Naive thymus-derived CD8-positive, alpha-beta T cell (primary cell): ENCODE results near the gene CDR2L. TPM values are rescaled to one million over a fixed set of nuclear protein-coding genes. Genes with fewer than 3 reads are reported as not detected.
"Not testable (repeated sequence)": the region's sequence is repeated elsewhere in the genome, so short reads cannot be mapped to it uniquely, and the experiment has no call there.

ENCODE experiments used
- ATAC-seq, 2 donors: fragments of 150-1000 bp; cut with Tn5 transposase in 1 of 2; sonication (Bioruptor Pico), chemical (Tn5 transposase) in 1 of 2; 1 replicate in 1 of 2; 2 replicates in 1 of 2; pipeline ENCODE4 v1.10.0; 2021; ENCODE audit warnings: mild to moderate bottlenecking in 2 of 2, moderate library complexity in 2 of 2
- POLR2A ChIA-PET: fragments of 350-600 bp; sonication (Branson Sonifier 250); formaldehyde crosslinking; loops from one replicate; lab custom pipeline; 2021; ENCODE audit warnings: antibody characterized with exemption; lab: Charles Lee
- DNase-seq, 10 donors: peaks; one replicate each; pipeline versions ENCODE4 v3.0.0 to v3.0.0-alpha.2; 2020 to 2022
- H3K27ac Mint-ChIP-seq, 10 donors: one replicate each; pipeline ENCODE4 v1.8.0; 2020 to 2022; ENCODE audit warnings: mild to moderate bottlenecking in 10 of 10, mixed read lengths in 10 of 10, moderate library complexity in 4 of 10, inconsistent platforms in 1 of 10
- H3K27me3 Mint-ChIP-seq, 5 donors: one replicate each; pipeline ENCODE4 v1.8.0; 2021 to 2022; ENCODE audit warnings: mixed read lengths in 5 of 5
- H3K36me3 Mint-ChIP-seq, 3 donors: one replicate each; pipeline ENCODE4 v1.8.0; 2020 to 2022; ENCODE audit warnings: mixed read lengths in 3 of 3, mild to moderate bottlenecking in 2 of 3, inconsistent platforms in 1 of 3
- H3K4me1 Mint-ChIP-seq, 4 donors: one replicate each; pipeline ENCODE4 v1.8.0; 2021 to 2022; ENCODE audit warnings: mixed read lengths in 4 of 4
- H3K4me3 Mint-ChIP-seq, 10 donors: one replicate each; pipeline ENCODE4 v1.8.0; 2020 to 2022; ENCODE audit warnings: mild to moderate bottlenecking in 10 of 10, mixed read lengths in 10 of 10, moderate library complexity in 6 of 10, inconsistent platforms in 1 of 10
- H3K9me3 Mint-ChIP-seq, 9 donors: one replicate each; pipeline ENCODE4 v1.8.0; 2020 to 2022; ENCODE audit warnings: mixed read lengths in 9 of 9, mild to moderate bottlenecking in 3 of 9, inconsistent platforms in 1 of 9, moderate library complexity in 1 of 9
- polyA plus RNA-seq, 3 donors: library from polyadenylated mRNA; unstranded; fragments of 300-500 nt; fragmentation: Illumina TruSeq; gene quantifications; one replicate each; pipeline ENCODE4 v1.2.3, GENCODE V29; 2021
- total RNA-seq, 8 experiments: library from RNA in 2 of 8; stranded (reverse) in 2 of 8; gene quantifications; one replicate each; pipeline ENCODE4 v1.2.3 and lab custom pipeline; 2021 to 2026

Gene CDR2L
- total and polyA plus RNA-seq, 5 experiments from 2014 or later: 0.10 to 0.11 TPM; not detected in 3

- ATAC-seq (peak; percentile 86 to 90), DNase-seq (peak; percentile 60 to 92 (median 78))
- peak within 1 kb of the TSS; percentile 52 to 94 (median 81) for H3K27ac Mint-ChIP-seq
- POLR2A ChIA-PET: interaction anchor here (1.0 to 3.0 kb wide), 10 partner anchors 10 to 140 kb away, joined by 3 to 16 read pairs (median 6); partner anchors contain the start of genes ATP5PD, CDR2L, KCTD2 and MRPL58
- no peaks in the 10 kb centered on the region for H3K9me3 Mint-ChIP-seq
- no peaks in the 10 kb centered on the region for H3K36me3 Mint-ChIP-seq
- peak within 1 kb of the TSS; percentile 77 to 95 (median 88) for H3K4me3 Mint-ChIP-seq
- H3K4me1 Mint-ChIP-seq: peaks cover 4 to 17% (median 14%) of the 10 kb centered on the region in 4 donors
- peaks cover 0 to 15% (median 0%) of the 10 kb centered on the region in 5 donors for H3K27me3 Mint-ChIP-seq
Observed at GRCh38 chr17:74972107-74972972, 15.1 kb upstream of the CDR2L start, which contains the start of gene HID1. Gene HID1, minus strand, starts transcription at chr17:74972759. Its CDS starts 103 bp downstream, at chr17:74972656.

- H3K36me3 Mint-ChIP-seq: no peaks in the 10 kb centered on the region
- peak overlapping the region; percentile 77 to 95 (median 88) for H3K4me3 Mint-ChIP-seq
- H3K27ac Mint-ChIP-seq: peak overlapping the region; percentile 52 to 94 (median 81)
- H3K27me3 Mint-ChIP-seq: peaks cover 0 to 17% (median 0%) of the 10 kb centered on the region in 5 donors
- no peak for ATAC-seq
- H3K9me3 Mint-ChIP-seq: no peaks in the 10 kb centered on the region
- DNase-seq: no peak
- H3K4me1 Mint-ChIP-seq: peaks cover 4 to 17% (median 14%) of the 10 kb centered on the region in 4 donors
- POLR2A ChIA-PET: interaction anchor here (1.0 to 3.0 kb wide), 8 partner anchors 10 to 81 kb away, joined by 3 to 16 read pairs (median 5); partner anchors contain the start of genes ATP5PD, CDR2L, KCTD2 and MRPL58
Observed at GRCh38 chr17:74972973-74973328, 14.5 kb upstream of the CDR2L start.

- H3K4me3 Mint-ChIP-seq: no peak overlapping the region
- H3K27ac Mint-ChIP-seq: no peak overlapping the region
- DNase-seq: no peak
- no peaks in the 10 kb centered on the region for H3K36me3 Mint-ChIP-seq
- ATAC-seq: no peak
- H3K4me1 Mint-ChIP-seq: peaks cover 3 to 23% (median 17%) of the 10 kb centered on the region in 4 donors
- no peaks in the 10 kb centered on the region for H3K9me3 Mint-ChIP-seq
- H3K27me3 Mint-ChIP-seq: peaks cover 0 to 22% (median 0%) of the 10 kb centered on the region in 5 donors
- POLR2A ChIA-PET: no interaction called here
Observed at GRCh38 chr17:74975943-74976342, 11.5 kb upstream of the CDR2L start.

- Mint-ChIP-seq H3K36me3 (no peaks in the 10 kb centered on the region), H3K9me3 (no peaks in the 10 kb centered on the region), H3K4me3 (no peak overlapping the region), H3K4me1 (peaks cover 7 to 30% (median 23%) of the 10 kb centered on the region in 4 donors), H3K27me3 (peaks cover 0 to 22% (median 0%) of the 10 kb centered on the region in 5 donors), H3K27ac (no peak overlapping the region)
- ATAC-seq (no peak), DNase-seq (no peak)
- POLR2A ChIA-PET: no interaction called here
Observed at GRCh38 chr17:74977802-74978201, 9.6 kb upstream of the CDR2L start.

DNA sequence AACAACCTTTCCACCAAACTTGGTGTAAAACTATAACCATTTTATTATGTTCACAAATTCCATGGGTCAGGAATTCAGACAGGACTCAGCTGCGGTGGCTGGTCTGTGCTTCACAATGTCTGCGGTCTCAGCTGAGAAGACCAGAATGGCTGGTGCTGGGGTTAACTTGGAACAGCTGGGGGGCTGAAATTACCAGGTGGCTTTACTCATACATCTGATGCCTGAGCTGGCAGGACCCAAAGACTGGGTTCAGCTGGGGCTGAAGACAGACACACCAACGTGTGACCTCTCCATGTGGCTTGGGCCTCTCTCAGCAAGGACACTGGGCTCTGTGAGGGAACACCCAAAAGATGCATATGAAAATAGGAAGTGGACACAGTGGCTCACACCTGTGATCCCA, 9.2 kb upstream of the CDR2L start:
- no peak for ATAC-seq
- Mint-ChIP-seq H3K4me1 (peaks cover 4 to 25% (median 19%) of the 10 kb centered on the region in 4 donors), H3K4me3 (no peak overlapping the region), H3K36me3 (no peaks in the 10 kb centered on the region), H3K27me3 (peaks cover 0 to 18% (median 0%) of the 10 kb centered on the region in 5 donors), H3K27ac (no peak overlapping the region), H3K9me3 (no peaks in the 10 kb centered on the region)
- POLR2A ChIA-PET: no interaction called here
- no peak for DNase-seq

GRCh38 chr17:74979408-74980146, 7.9 kb upstream of the CDR2L start:
- Mint-ChIP-seq H3K36me3 (no peaks in the 10 kb centered on the region), H3K4me3 (peak overlapping the region in 8 of 10 donors; percentile 4 to 75 (median 30)), H3K9me3 (no peaks in the 10 kb centered on the region), H3K27me3 (peaks cover 0 to 17% (median 0%) of the 10 kb centered on the region in 5 donors), H3K27ac (peak overlapping the region in 4 of 10 donors; percentile 11 to 54 (median 35)), H3K4me1 (peaks cover 4 to 24% (median 18%) of the 10 kb centered on the region in 4 donors)
- ATAC-seq (no peak), DNase-seq (no peak)
- POLR2A ChIA-PET: interaction anchor here (0.7 kb wide), 1 partner anchor 834 kb away, joined by 4 read pairs; no protein-coding TSS in a partner anchor

DNA sequence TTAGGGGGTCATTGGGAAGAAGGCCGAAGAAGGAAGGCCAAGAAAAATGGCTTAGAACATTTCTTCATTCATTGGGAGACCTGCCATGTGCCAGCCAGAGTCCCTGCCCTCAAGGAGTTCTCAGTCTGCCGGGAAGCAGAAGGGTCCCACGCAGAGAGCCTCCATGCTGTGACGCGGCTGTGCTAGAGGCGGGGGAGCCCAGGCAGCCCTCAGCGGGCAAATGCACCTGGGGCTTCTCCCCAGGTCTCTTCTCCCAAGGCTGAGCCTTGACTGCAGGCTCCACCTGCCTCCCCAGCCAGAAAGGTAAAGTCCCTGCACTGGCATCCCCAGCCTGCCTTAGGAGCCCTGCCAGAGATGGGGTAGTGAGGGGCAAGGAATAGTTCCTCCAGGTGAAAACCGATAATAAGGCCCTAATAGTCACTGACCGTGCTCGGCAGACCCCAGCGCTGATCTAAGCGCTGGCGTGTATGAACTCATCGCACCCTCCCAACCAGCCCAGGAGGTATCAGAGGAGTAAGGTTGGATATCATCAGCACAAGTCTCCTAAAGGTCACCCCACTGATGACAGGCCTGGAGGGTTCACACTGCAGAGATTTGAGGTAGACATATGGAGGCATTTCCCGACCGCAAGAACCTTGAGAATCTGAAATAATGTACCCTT, 6.0 kb upstream of the CDR2L start:
- DNase-seq (no peak), ATAC-seq (peak; percentile 31 to 33)
- Mint-ChIP-seq H3K27me3 (peaks cover 0 to 12% (median 0%) of the 10 kb centered on the region in 5 donors), H3K4me3 (peak overlapping the region; percentile 86 to 94 (median 90)), H3K27ac (peak overlapping the region; percentile 49 to 98 (median 92)), H3K4me1 (peaks cover 4 to 26% (median 18%) of the 10 kb centered on the region in 4 donors), H3K9me3 (no peaks in the 10 kb centered on the region), H3K36me3 (no peaks in the 10 kb centered on the region)
- POLR2A ChIA-PET: no interaction called here

DNA sequence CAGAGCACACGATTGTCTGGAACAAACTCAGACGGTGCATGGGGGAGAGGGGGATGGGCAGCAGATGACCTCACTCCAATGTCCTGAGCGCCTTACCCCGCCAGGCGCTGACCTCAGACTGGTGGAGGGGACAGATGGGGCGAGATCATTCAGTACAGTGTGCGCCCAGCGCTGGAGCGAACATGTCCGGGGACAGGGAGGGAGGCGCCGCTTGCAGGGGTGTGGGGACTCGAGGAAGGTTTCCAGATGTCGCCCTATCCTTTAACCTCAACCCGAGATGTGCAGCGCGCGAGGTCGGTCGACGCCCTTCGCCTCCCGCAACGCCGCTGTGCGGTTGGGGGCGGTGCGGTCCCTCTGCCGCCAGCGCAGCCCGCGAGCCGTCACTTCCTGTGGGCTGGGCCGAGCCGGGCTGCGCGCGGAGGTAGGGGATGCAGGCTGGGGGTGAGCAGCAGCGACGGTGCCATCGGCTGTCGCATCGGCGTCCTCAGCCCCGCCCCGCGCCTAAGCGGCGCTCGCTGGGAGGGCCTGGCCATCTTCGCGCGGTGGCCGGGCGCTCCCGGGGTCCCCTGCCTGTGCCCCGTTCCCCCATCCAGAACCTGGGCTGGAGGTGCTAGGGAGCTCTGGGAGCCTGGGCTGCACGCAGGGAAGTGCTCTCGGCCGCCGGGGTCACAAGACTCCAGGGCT, 5.3 kb upstream of the CDR2L start:
- POLR2A ChIA-PET: interaction anchor here (1.4 to 2.6 kb wide), 2 partner anchors 10 to 31 kb away, joined by 5 to 11 read pairs; partner anchors contain the start of genes HID1 and MRPL58
- ATAC-seq (peak; percentile 91 to 94), DNase-seq (peak; percentile 64 to 90 (median 80))
- H3K36me3 Mint-ChIP-seq: no peaks in the 10 kb centered on the region
- peak overlapping the region; percentile 71 to 98 (median 92) for H3K27ac Mint-ChIP-seq
- peak overlapping the region; percentile 86 to 94 (median 90) for H3K4me3 Mint-ChIP-seq
- H3K27me3 Mint-ChIP-seq: peaks cover 0 to 11% (median 0%) of the 10 kb centered on the region in 5 donors
- peaks cover 6 to 32% (median 23%) of the 10 kb centered on the region in 4 donors for H3K4me1 Mint-ChIP-seq
- H3K9me3 Mint-ChIP-seq: no peaks in the 10 kb centered on the region

DNA sequence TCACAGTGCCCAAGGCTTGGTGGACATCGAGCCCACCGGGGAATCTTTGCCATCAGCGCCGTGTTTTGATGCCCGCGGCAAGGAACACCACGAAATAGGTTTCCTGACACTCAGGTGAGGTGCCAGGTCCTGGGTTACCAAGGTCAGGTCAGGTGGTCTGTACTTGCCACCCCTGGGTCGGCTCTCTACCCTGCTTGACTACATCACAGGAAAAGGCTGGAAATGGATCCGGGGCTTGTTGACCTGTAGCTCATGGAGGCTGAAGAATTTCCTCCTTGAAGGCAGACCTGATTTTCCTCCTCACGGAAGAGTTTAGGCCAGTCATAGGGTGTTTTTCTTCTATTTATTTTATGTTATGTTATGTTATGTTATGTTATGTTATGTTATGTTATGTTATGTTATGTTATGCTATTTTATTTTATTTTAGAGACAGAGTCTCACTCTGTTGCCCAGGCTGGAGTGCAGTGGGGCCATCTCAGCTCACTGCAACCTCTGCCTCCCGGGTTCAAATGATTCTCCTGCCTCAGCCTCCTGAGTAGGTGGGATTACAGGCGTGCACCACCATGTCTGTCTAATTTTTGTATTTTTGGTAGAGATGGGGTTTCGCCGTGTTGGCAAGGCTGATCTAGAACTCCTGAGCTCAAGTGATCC, 4.6 kb upstream of the CDR2L start:
- DNase-seq, H3K9me3 Mint-ChIP-seq, H3K36me3 Mint-ChIP-seq: not testable (repeated sequence)
- H3K4me1 Mint-ChIP-seq: peaks cover 8 to 35% (median 25%) of the 10 kb centered on the region in 4 donors
- POLR2A ChIA-PET: interaction anchor here (0.6 to 2.6 kb wide), 5 partner anchors 11 to 286 kb away, joined by 3 to 11 read pairs (median 3); partner anchors contain the start of genes HID1 and MRPL58
- H3K27ac Mint-ChIP-seq: peak overlapping the region; percentile 43 to 96 (median 90)
- peaks cover 0 to 11% (median 0%) of the 10 kb centered on the region in 5 donors for H3K27me3 Mint-ChIP-seq
- peak; percentile 2 to 6 for ATAC-seq
- peak overlapping the region; percentile 74 to 93 (median 88) for H3K4me3 Mint-ChIP-seq

GRCh38 chr17:74986206-74986576, 1.2 kb upstream of the CDR2L start:
- peaks cover 0 to 5% (median 0%) of the 10 kb centered on the region in 5 donors for H3K27me3 Mint-ChIP-seq
- no peaks in the 10 kb centered on the region for H3K36me3 Mint-ChIP-seq
- POLR2A ChIA-PET: interaction anchor here (0.7 kb wide), 1 partner anchor 49 kb away, joined by 4 read pairs; no protein-coding TSS in a partner anchor
- H3K4me3 Mint-ChIP-seq: peak overlapping the region in 2 of 10 donors; percentile 80 to 84
- DNase-seq: no peak
- ATAC-seq: no peak
- peaks cover 8 to 29% (median 18%) of the 10 kb centered on the region in 4 donors for H3K4me1 Mint-ChIP-seq
- no peak overlapping the region for H3K27ac Mint-ChIP-seq
- no peaks in the 10 kb centered on the region for H3K9me3 Mint-ChIP-seq
